ENCODE data around the gene SLIT3.

GRCh38 chr5:168886157-168886556 is 414.8 kb downstream of the SLIT3 start:
- TF ChIP-seq ZNF510 (tag by site-specific recombination; IDR thresholded peaks at IDR 0.05; ENCODE audit: insufficient replicate concordance) (no peak), CTCF (tag by site-specific recombination; IDR thresholded peaks at IDR 0.05) (no peak), ZNF596 (tag by site-specific recombination; IDR thresholded peaks at IDR 0.05) (no peak)
